H9 (cell line): ENCODE results near the gene WFDC5. TPM values are rescaled to one million over a fixed set of nuclear protein-coding genes. Genes with fewer than 3 reads are reported as not detected.

Experiments
- DNase-seq: peaks from one replicate; pipeline ENCODE4 v3.0.0-alpha.2; 2017
- H2AFZ ChIP-seq: one replicate; pipeline ENCODE4 v1.6.1; 2013; ENCODE audit warnings: mild to moderate bottlenecking, low read length, control low read depth, moderate library complexity
- H2AK5ac ChIP-seq: 2 replicates; pipeline ENCODE4 v1.6.1; 2013; ENCODE audit warnings: low read length, control low read depth, mixed read lengths; ENCODE audit not compliant: insufficient read length
- H2BK120ac ChIP-seq: one replicate; pipeline ENCODE4 v1.6.1; 2013; ENCODE audit warnings: low read depth, mild to moderate bottlenecking, low read length, control low read depth, inconsistent platforms; ENCODE audit not compliant: poor library complexity, severe bottlenecking
- H2BK12ac ChIP-seq: 2 replicates; pipeline ENCODE4 v1.6.1; 2013; ENCODE audit warnings: low read length, control low read depth, mixed read lengths, low read depth; ENCODE audit not compliant: insufficient read length
- H2BK15ac ChIP-seq: 2 replicates; pipeline ENCODE4 v1.6.1; 2013; ENCODE audit warnings: low read depth, low read length, control low read depth
- H2BK20ac ChIP-seq: one replicate; pipeline ENCODE4 v1.6.1; 2013; ENCODE audit warnings: low read depth, mild to moderate bottlenecking, low read length, control low read depth, inconsistent platforms; ENCODE audit not compliant: poor library complexity, severe bottlenecking
- H2BK5ac ChIP-seq: 2 replicates; pipeline ENCODE4 v1.6.1; 2013; ENCODE audit warnings: low read length, control low read depth, mixed read lengths; ENCODE audit not compliant: insufficient read length
- H3K14ac ChIP-seq: 2 replicates; pipeline ENCODE4 v1.6.1; 2013; ENCODE audit warnings: low read length, control low read depth; ENCODE audit not compliant: insufficient read depth
- H3K18ac ChIP-seq: 2 replicates; pipeline ENCODE4 v1.6.1; 2013; ENCODE audit warnings: low read depth, mild to moderate bottlenecking, mixed read lengths, low read length, control low read depth; ENCODE audit not compliant: insufficient read length
- H3K23ac ChIP-seq: 2 replicates; pipeline ENCODE4 v1.6.1; 2013; ENCODE audit warnings: low read length, control low read depth, mixed read lengths, low read depth; ENCODE audit not compliant: insufficient read length
- H3K23me2 ChIP-seq: 2 replicates; pipeline ENCODE4 v1.6.1; 2013; ENCODE audit warnings: low read depth, mild to moderate bottlenecking, mixed read lengths, low read length, control low read depth; ENCODE audit not compliant: insufficient read length, poor library complexity, severe bottlenecking
- H3K27ac ChIP-seq: 2 replicates; pipeline ENCODE4 v1.5.1; 2013; ENCODE audit warnings: low read length, control low read depth, mixed read lengths, low read depth; ENCODE audit not compliant: insufficient read length
- H3K27me3 ChIP-seq: 2 replicates; pipeline ENCODE4 v1.6.1; 2013; ENCODE audit warnings: low read length, control low read depth, inconsistent platforms; ENCODE audit not compliant: insufficient read depth
- H3K4ac ChIP-seq: 2 replicates; pipeline ENCODE4 v1.6.1; 2013; ENCODE audit warnings: low read depth, mild to moderate bottlenecking, control low read depth, inconsistent platforms, low read length, moderate library complexity
- H3K4me1 ChIP-seq: 2 replicates; pipeline ENCODE4 v1.6.1; 2013; ENCODE audit warnings: low read length, control low read depth, inconsistent platforms; ENCODE audit not compliant: insufficient read depth
- H3K4me2 ChIP-seq: 2 replicates; pipeline ENCODE4 v1.6.1; 2013; ENCODE audit warnings: low read length, control low read depth, mixed read lengths; ENCODE audit not compliant: insufficient read length, insufficient read depth
- H3K56ac ChIP-seq: 2 replicates; pipeline ENCODE4 v1.6.1; 2013; ENCODE audit warnings: low read depth, mild to moderate bottlenecking, mixed read lengths, low read length, control low read depth; ENCODE audit not compliant: insufficient read length
- H3K79me1 ChIP-seq: 2 replicates; pipeline ENCODE4 v1.6.1; 2013; ENCODE audit warnings: low read depth, mild to moderate bottlenecking, moderate library complexity, low read length, control low read depth, inconsistent platforms; ENCODE audit not compliant: insufficient read depth, poor library complexity, severe bottlenecking
- H3K79me2 ChIP-seq: 2 replicates; pipeline ENCODE4 v1.6.1; 2013; ENCODE audit warnings: low read length, control low read depth, inconsistent platforms; ENCODE audit not compliant: insufficient read depth
- H3K9ac ChIP-seq: 2 replicates; pipeline ENCODE4 v1.6.1; 2013; ENCODE audit warnings: low read length, control low read depth, mixed read lengths; ENCODE audit not compliant: insufficient read length; ENCODE audit errors: extremely low read depth
- H3K9me3 ChIP-seq: one replicate; pipeline ENCODE4 v1.6.1; 2013; ENCODE audit warnings: low read depth, low read length, inconsistent platforms; ENCODE audit not compliant: control insufficient read depth
- H3T11ph ChIP-seq: one replicate; pipeline ENCODE4 v1.6.1; 2013; ENCODE audit warnings: mild to moderate bottlenecking, low read length, control low read depth, inconsistent platforms
- H4K20me1 ChIP-seq: one replicate; pipeline ENCODE4 v1.6.1; 2013; ENCODE audit not compliant: control insufficient read depth, insufficient read length, insufficient read depth
- H4K5ac ChIP-seq: 2 replicates; pipeline ENCODE4 v1.6.1; 2013; ENCODE audit warnings: low read depth, mild to moderate bottlenecking, mixed read lengths, low read length, control low read depth; ENCODE audit not compliant: insufficient read length
- H4K8ac ChIP-seq: replicated peaks from 2 replicates; pipeline ENCODE4 v1.6.1; 2013; ENCODE audit warnings: low read length, control low read depth, mixed read lengths, low read depth; ENCODE audit not compliant: insufficient read length
- H4K91ac ChIP-seq: 2 replicates; pipeline ENCODE4 v1.6.1; 2013; ENCODE audit warnings: low read depth, mild to moderate bottlenecking, moderate library complexity, mixed read lengths, low read length, control low read depth; ENCODE audit not compliant: insufficient read length
- H3K27ac Mint-ChIP-seq, 3 experiments: 2 replicates in 2 of 3; 3 replicates in 1 of 3; pipeline ENCODE4 v1.8.0; 2020 to 2021; ENCODE audit warnings: mixed read lengths in 3 of 3, mild to moderate bottlenecking in 1 of 3, moderate library complexity in 1 of 3
- H3K27me3 Mint-ChIP-seq: 2 replicates; pipeline ENCODE4 v1.8.0; 2021; ENCODE audit warnings: low read depth, mild to moderate bottlenecking, moderate library complexity, mixed read lengths
- H3K36me3 Mint-ChIP-seq, 3 experiments: 2 replicates in 2 of 3; 3 replicates in 1 of 3; pipeline ENCODE4 v1.8.0; 2020 to 2021; ENCODE audit warnings: low read depth in 3 of 3, mixed read lengths in 3 of 3; ENCODE audit not compliant: insufficient read depth in 1 of 3
- H3K4me1 Mint-ChIP-seq, 2 experiments: 2 replicates each; pipeline ENCODE4 v1.8.0; 2020; ENCODE audit warnings: mixed read lengths in 2 of 2
- H3K4me3 Mint-ChIP-seq, 2 experiments: 2 replicates in 1 of 2; 3 replicates in 1 of 2; pipeline ENCODE4 v1.8.0; 2020 to 2021; ENCODE audit warnings: mild to moderate bottlenecking in 2 of 2, mixed read lengths in 2 of 2, moderate library complexity in 1 of 2
- H3K9me3 Mint-ChIP-seq, 2 experiments: 2 replicates in 1 of 2; 3 replicates in 1 of 2; pipeline ENCODE4 v1.8.0; 2020; ENCODE audit warnings: mild to moderate bottlenecking in 2 of 2, mixed read lengths in 2 of 2, moderate library complexity in 1 of 2
- WGBS: extraction: QIAGEN DNeasy Blood & Tissue Kit; methylation state at CpG from one replicate; pipeline ENCODE4 v1.1.7; 2013; ENCODE audit warnings: missing lambda C conversion rate, low lambda C conversion rate, mixed read lengths; ENCODE audit not compliant: insufficient read length; ENCODE audit errors: extremely low coverage; 5-methylcytosine and 5-hydroxymethylcytosine counted together
- total RNA-seq: library from RNA; stranded (reverse); gene quantifications from 2 replicates; pipeline ENCODE4 v1.2.1, GENCODE V29; 2021
- TF ChIP-seq, protein P1 (sequence below): fragments of 200-600 bp; sonication (generic); conservative IDR thresholded peaks from 3 replicates; pipeline ENCODE4 v1.8.0; 2021; ENCODE audit warnings: antibody characterized with exemption, mild to moderate bottlenecking

The WFDC5 gene
- total RNA-seq, 1 experiment from 2014 or later = not detected

DNA sequence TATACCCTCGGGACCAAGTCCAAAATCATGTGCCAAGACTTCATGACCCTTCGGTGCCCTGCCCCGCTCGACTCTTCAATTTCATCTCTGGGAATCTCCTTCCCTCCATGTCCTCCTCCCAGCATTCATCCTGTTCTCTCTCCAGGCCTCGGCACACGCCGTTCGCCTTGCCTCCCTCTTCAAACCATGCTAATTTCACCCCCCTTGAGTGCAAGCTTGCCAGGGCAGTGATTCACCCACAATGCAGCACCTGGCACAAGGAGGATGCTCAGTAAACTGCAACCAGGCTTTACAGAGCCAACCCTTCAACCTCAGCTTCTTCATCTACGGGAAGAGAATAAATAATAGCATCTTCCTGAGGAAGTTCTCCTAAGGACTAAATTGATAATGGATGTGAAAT is 18.2 kb downstream of the WFDC5 start:
- no peak overlapping the region for H3K4me3 Mint-ChIP-seq
- Histone ChIP-seq H3K79me1 (no peaks in the 10 kb centered on the region), H4K20me1 (no peaks in the 10 kb centered on the region), H3K23ac (no peak overlapping the region), H3K27ac (no peak overlapping the region), H4K5ac (no peak overlapping the region), H2AFZ (no peak overlapping the region), H2BK20ac (no peak overlapping the region), H2BK15ac (no peak overlapping the region), H4K91ac (no peak overlapping the region), H3K18ac (no peak overlapping the region), H3K4ac (no peak overlapping the region), H3K14ac (no peak overlapping the region), H3K9me3 (no peaks in the 10 kb centered on the region), H3K23me2 (no peaks in the 10 kb centered on the region), H2BK5ac (no peak overlapping the region), H3T11ph (no peak overlapping the region), H3K79me2 (no peaks in the 10 kb centered on the region), H4K8ac (no peak overlapping the region), H2AK5ac (no peak overlapping the region), H3K27me3 (no peaks in the 10 kb centered on the region; the same call in 1 of the 2 replicates), H2BK120ac (no peak overlapping the region), H3K9ac (no peak overlapping the region), H2BK12ac (no peak overlapping the region), H3K4me1 (no peaks in the 10 kb centered on the region; the same call in 1 of the 2 replicates), H3K56ac (no peak overlapping the region), H3K4me2 (no peak overlapping the region)
- H3K9me3 Mint-ChIP-seq = peaks cover 0 to 4% of the 10 kb centered on the region in 2 experiments; a peak in 2 of 5 replicates
- whole genome bisulfite sequencing = no CpG with 5 or more reads among the region's 9 CpGs
- H3K36me3 Mint-ChIP-seq = peaks cover 2 to 4% (median 2%) of the 10 kb centered on the region in 3 experiments; a peak in 5 of 7 replicates
- peaks cover 48% of the 10 kb centered on the region for H3K27me3 Mint-ChIP-seq
- no peak for DNase-seq
- no peak overlapping the region for H3K27ac Mint-ChIP-seq
- TF ChIP-seq, protein P1, sequence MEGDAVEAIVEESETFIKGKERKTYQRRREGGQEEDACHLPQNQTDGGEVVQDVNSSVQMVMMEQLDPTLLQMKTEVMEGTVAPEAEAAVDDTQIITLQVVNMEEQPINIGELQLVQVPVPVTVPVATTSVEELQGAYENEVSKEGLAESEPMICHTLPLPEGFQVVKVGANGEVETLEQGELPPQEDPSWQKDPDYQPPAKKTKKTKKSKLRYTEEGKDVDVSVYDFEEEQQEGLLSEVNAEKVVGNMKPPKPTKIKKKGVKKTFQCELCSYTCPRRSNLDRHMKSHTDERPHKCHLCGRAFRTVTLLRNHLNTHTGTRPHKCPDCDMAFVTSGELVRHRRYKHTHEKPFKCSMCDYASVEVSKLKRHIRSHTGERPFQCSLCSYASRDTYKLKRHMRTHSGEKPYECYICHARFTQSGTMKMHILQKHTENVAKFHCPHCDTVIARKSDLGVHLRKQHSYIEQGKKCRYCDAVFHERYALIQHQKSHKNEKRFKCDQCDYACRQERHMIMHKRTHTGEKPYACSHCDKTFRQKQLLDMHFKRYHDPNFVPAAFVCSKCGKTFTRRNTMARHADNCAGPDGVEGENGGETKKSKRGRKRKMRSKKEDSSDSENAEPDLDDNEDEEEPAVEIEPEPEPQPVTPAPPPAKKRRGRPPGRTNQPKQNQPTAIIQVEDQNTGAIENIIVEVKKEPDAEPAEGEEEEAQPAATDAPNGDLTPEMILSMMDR = no peak
- H3K4me1 Mint-ChIP-seq = peaks cover 11% of the 10 kb centered on the region in 2 experiments
